Osteocyte (in vitro differentiated cells): Measurements from ENCODE around the gene OR4K1. TPM values are rescaled to one million over a fixed set of nuclear protein-coding genes. Genes with fewer than 3 reads are reported as not detected.
"Not testable (repeated sequence)": the region's sequence is repeated elsewhere in the genome, so short reads cannot be mapped to it uniquely, and the experiment has no call there.

Experiments
- DNase-seq: peaks from one replicate; pipeline ENCODE4 v3.0.0; 2021; ENCODE audit warnings: mixed read lengths; ENCODE audit not compliant: unreplicated experiment; ENCODE audit errors: extremely low spot score
- H3K27ac Mint-ChIP-seq: one replicate; pipeline ENCODE4 v1.8.0; 2021; ENCODE audit warnings: mild to moderate bottlenecking, mixed read lengths; ENCODE audit not compliant: unreplicated experiment
- H3K27me3 Mint-ChIP-seq: one replicate; pipeline ENCODE4 v1.8.0; 2021; ENCODE audit warnings: mixed read lengths; ENCODE audit not compliant: unreplicated experiment
- H3K36me3 Mint-ChIP-seq: one replicate; pipeline ENCODE4 v1.8.0; 2021; ENCODE audit warnings: mixed read lengths; ENCODE audit not compliant: unreplicated experiment
- H3K4me1 Mint-ChIP-seq: one replicate; pipeline ENCODE4 v1.8.0; 2021; ENCODE audit warnings: mixed read lengths; ENCODE audit not compliant: unreplicated experiment
- H3K4me3 Mint-ChIP-seq: one replicate; pipeline ENCODE4 v1.8.0; 2021; ENCODE audit warnings: mild to moderate bottlenecking, moderate library complexity, mixed read lengths; ENCODE audit not compliant: unreplicated experiment
- H3K9me3 Mint-ChIP-seq: one replicate; pipeline ENCODE4 v1.8.0; 2021; ENCODE audit warnings: mixed read lengths; ENCODE audit not compliant: unreplicated experiment
- total RNA-seq: library from RNA; stranded (reverse); gene quantifications from 2 replicates; pipeline ENCODE4 v1.2.1, GENCODE V29; 2021
- TF ChIP-seq, protein P1 (sequence below): fragments of 200-600 bp; sonication (generic); IDR thresholded peaks from 2 replicates; pipeline ENCODE4 v1.5.0; 2021; ENCODE audit warnings: antibody characterized with exemption, mild to moderate bottlenecking, moderate library complexity

Gene OR4K1
- total RNA-seq, 1 donor from 2014 or later, result not detected

DNA sequence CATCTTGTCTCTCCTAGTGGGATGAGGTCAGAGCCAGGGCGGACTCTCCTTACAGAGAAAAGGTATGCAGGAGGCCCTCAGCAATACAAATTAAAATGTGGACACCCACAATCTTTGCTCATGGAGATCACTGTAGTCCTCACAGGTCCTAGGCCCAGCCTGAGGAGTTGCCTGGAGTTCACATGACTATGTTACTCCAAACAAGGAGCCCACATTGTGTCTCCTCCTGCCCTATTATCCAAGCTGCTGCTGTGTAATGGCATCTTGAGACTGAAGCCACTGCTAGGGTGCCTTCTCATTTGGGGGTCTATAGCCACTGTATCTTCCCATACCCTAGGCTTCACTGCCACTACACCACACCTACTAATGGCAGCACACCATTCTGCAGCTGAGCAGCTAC, 11.0 kb downstream of the OR4K1 start:
- no peak overlapping the region for H3K4me3 Mint-ChIP-seq
- TF ChIP-seq, protein P1, sequence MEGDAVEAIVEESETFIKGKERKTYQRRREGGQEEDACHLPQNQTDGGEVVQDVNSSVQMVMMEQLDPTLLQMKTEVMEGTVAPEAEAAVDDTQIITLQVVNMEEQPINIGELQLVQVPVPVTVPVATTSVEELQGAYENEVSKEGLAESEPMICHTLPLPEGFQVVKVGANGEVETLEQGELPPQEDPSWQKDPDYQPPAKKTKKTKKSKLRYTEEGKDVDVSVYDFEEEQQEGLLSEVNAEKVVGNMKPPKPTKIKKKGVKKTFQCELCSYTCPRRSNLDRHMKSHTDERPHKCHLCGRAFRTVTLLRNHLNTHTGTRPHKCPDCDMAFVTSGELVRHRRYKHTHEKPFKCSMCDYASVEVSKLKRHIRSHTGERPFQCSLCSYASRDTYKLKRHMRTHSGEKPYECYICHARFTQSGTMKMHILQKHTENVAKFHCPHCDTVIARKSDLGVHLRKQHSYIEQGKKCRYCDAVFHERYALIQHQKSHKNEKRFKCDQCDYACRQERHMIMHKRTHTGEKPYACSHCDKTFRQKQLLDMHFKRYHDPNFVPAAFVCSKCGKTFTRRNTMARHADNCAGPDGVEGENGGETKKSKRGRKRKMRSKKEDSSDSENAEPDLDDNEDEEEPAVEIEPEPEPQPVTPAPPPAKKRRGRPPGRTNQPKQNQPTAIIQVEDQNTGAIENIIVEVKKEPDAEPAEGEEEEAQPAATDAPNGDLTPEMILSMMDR, result no peak
- H3K36me3 Mint-ChIP-seq, result no peaks in the 10 kb centered on the region
- H3K27me3 Mint-ChIP-seq, result no peaks in the 10 kb centered on the region
- no peak for DNase-seq
- H3K27ac Mint-ChIP-seq, result no peak overlapping the region
- no peaks in the 10 kb centered on the region for H3K4me1 Mint-ChIP-seq
- peaks cover 30% of the 10 kb centered on the region for H3K9me3 Mint-ChIP-seq

DNA sequence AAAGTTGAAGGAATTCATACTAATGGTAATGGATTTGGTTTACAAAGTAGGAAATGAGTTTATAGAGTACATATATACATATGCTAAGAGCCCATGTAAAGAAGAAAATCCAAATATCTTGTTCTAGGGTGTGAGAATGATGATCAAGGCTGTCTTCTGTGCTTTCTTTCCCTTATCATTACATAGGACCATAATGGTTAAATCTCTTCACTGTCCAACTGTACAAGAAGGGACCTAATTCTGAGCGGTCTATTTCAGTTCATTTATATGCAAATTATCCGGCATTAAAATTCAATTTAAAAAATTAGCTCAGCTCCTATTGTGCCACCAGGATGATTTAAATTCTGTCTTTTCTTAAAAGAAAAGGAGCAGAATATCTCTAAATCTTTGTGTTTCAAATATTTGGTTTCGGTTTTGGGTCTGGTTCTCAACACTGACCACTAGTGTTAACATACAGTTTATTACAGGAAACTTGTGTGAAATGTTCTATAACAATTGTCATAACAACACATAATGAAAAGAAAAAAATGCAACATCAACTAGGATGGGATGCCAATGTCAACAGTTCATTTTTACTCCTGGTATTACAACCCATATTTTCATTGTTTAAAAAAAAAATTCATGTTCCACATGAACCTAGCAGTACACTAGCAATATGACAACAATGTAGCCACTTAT, 16.8 kb downstream of the OR4K1 start:
- Mint-ChIP-seq H3K36me3 (no peaks in the 10 kb centered on the region), H3K4me1 (no peaks in the 10 kb centered on the region), H3K9me3 (peaks cover 25% of the 10 kb centered on the region), H3K27me3 (no peaks in the 10 kb centered on the region), H3K4me3 (no peak overlapping the region), H3K27ac (no peak overlapping the region)
- TF ChIP-seq, protein P1, result no peak
- DNase-seq, result no peak

DNA sequence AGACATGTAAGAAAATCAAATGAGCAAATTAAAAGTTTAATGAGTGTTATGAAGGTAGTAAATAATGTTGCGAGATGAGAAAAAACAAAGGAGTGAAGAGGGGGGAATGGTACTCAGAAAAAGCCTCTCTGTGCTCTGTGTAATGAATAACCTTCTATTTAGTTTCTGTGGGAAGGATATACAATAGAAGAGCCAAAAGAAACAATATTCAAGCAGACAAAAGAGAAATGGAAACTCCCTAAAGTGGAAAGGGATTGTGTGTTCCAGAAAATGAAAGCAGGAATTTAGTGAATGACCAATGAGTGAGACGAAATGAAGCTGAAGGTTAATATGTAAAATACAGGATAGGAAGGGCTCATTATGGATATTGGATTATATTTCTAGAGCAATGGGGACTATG, 18.5 kb downstream of the OR4K1 start:
- TF ChIP-seq, protein P1, result no peak
- Mint-ChIP-seq H3K27me3 (no peaks in the 10 kb centered on the region), H3K27ac (no peak overlapping the region), H3K4me1 (no peaks in the 10 kb centered on the region), H3K9me3 (peaks cover 37% of the 10 kb centered on the region), H3K36me3 (no peaks in the 10 kb centered on the region), H3K4me3 (no peak overlapping the region)
- DNase-seq, result no peak

DNA sequence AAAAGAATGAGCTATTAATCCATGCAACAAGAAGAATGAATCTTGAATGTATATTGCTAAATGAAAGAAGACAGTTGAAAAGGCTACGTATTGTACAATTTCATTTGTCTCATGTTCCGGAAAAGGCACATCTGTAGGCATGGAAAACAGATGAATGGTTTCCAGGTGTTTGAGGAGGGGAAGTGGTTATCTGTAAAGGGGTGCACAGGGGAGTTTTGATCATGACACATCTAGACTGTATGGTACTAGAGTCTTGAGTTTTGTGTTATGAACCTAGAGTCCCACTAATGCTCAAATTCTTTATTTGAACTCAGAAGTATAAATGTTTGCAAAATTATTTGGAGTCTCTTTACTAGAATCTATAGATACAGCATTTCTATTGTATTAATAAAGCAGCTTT, 39.0 kb downstream of the OR4K1 start:
- not testable (repeated sequence) for H3K4me3 Mint-ChIP-seq, DNase-seq, H3K36me3 Mint-ChIP-seq, H3K4me1 Mint-ChIP-seq, H3K27ac Mint-ChIP-seq, H3K27me3 Mint-ChIP-seq
- H3K9me3 Mint-ChIP-seq, result peaks cover 43% of the 10 kb centered on the region

DNA sequence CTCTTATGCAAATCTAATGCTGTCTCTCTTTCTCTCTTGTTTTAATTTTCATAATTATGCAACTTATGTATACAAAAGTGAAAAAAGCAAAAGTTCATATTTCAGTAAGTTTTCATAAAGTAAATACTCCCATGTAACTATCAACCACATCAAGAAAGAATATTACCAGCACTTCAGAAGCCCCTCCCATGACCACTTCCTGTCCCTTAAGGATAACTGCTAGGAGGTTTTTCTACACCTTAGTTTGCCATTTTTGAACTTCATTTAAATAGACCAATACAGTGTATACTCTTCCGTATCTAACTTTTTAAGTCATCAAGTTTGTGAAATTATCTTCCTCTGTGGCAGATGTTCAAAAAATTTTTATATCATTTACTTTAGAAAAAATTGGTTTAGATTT, 44.1 kb downstream of the OR4K1 start:
- TF ChIP-seq, protein P1, result no peak
- no peak for DNase-seq
- Mint-ChIP-seq H3K4me1 (no peaks in the 10 kb centered on the region), H3K27ac (no peak overlapping the region), H3K36me3 (no peaks in the 10 kb centered on the region), H3K27me3 (no peaks in the 10 kb centered on the region), H3K4me3 (no peak overlapping the region), H3K9me3 (peaks cover 41% of the 10 kb centered on the region)
